Stomach (tissue), 9 donors: ENCODE results near the gene SIRT7. TPM values are rescaled to one million over a fixed set of nuclear protein-coding genes. Genes with fewer than 3 reads are reported as not detected.
A peak's percentile ranks its signal among the peaks of the same experiment; 100 is the strongest.

Experiments used
- DNase-seq, 2 donors: peaks; one replicate each; pipeline versions ENCODE4 v3.0.0 to v3.0.0-alpha.2; 2013 to 2019
- H3K27ac ChIP-seq, 5 donors: fragments of 200-600 bp in 4 of 5; sonication (generic) in 4 of 5; one replicate each; pipeline ENCODE4 v1.5.1; 2013 to 2019; ENCODE audit warnings: mild to moderate bottlenecking in 1 of 5, moderate library complexity in 1 of 5
- H3K27me3 ChIP-seq, 3 donors: fragments of 200-600 bp; sonication (generic); one replicate each; pipeline ENCODE4 v1.5.1; 2017 to 2019; ENCODE audit warnings: mixed run types in 1 of 3
- H3K36me3 ChIP-seq, 4 donors: fragments of 200-600 bp; sonication (generic); 1 replicate in 3 of 4; 2 replicates in 1 of 4; pipeline ENCODE4 v1.5.1; 2016 to 2019
- H3K4me1 ChIP-seq, 4 donors: fragments of 200-600 bp; sonication (generic); one replicate each; pipeline ENCODE4 v1.5.1; 2016 to 2019
- H3K4me3 ChIP-seq, 4 donors: fragments of 200-600 bp; sonication (generic) in 3 of 4; one replicate each; pipeline ENCODE4 v1.5.1; 2016 to 2019; ENCODE audit warnings: mild to moderate bottlenecking in 1 of 4
- H3K9me3 ChIP-seq, 4 donors: fragments of 200-600 bp; sonication (generic); one replicate each; pipeline ENCODE4 v1.5.1; 2016 to 2019
- EP300 ChIP-seq: sonication (generic); formaldehyde crosslinking; IDR thresholded peaks from one replicate; pipeline ENCODE4 v1.6.1; 2017; ENCODE audit warnings: antibody characterized with exemption
- POLR2A ChIP-seq, 4 donors: fragments of 450-650 bp; IDR thresholded peaks; one replicate each; pipeline ENCODE4 v1.6.1; 2016; ENCODE audit warnings: antibody characterized with exemption in 4 of 4, control low read depth in 2 of 4, mild to moderate bottlenecking in 1 of 4, moderate library complexity in 1 of 4
- POLR2AphosphoS5 ChIP-seq, 3 donors: sonication (generic); formaldehyde crosslinking; IDR thresholded peaks; one replicate each; pipeline ENCODE4 v1.6.1; 2016; ENCODE audit warnings: antibody characterized with exemption in 3 of 3
- WGBS, 5 donors: extraction: QIAGEN DNeasy Blood & Tissue Kit in 3 of 5; methylation state at CpG; one replicate each; pipeline versions ENCODE4 v1.1.5 to v1.1.7; 2013 to 2018; 5-methylcytosine and 5-hydroxymethylcytosine counted together
- intact Hi-C: fragments of 100-400 bp; cut with DNase I; formaldehyde crosslinking; loops from one replicate; pipeline ENCODE4 v1.15.1; 2023; ENCODE audit warnings: low total_unique reads
- polyA plus RNA-seq, 3 donors: library from polyadenylated mRNA; stranded (reverse); fragments of 200-250 nt; gene quantifications; one replicate each; pipeline ENCODE4 v1.2.3, GENCODE V29; 2013
- total RNA-seq, 5 donors: library from RNA; depleted of rRNA; stranded (reverse); fragments of >200 nt; gene quantifications; one replicate each; pipeline versions ENCODE4 v1.1.0 to v1.2.3, GENCODE V29; 2014 to 2016
- TF ChIP-seq, protein P1 (sequence below), 7 experiments: fragments of 450-650 bp in 4 of 7; fragments of 200-600 bp in 3 of 7; sonication (generic) in 3 of 7; IDR thresholded peaks; one replicate each; pipeline ENCODE4 v1.5.1; 2016 to 2019; ENCODE audit warnings: antibody characterized with exemption in 7 of 7, control low read depth in 2 of 7, mild to moderate bottlenecking in 1 of 7
- donor health status: healthy with polysubstance abuse.
- donor health status: Bipolar disorder and iron deficiency.
- donor health status: healthy.

The SIRT7 gene
- total and polyA plus RNA-seq, 8 donors: 18.2 to 128 (median 45.5) TPM

DNA sequence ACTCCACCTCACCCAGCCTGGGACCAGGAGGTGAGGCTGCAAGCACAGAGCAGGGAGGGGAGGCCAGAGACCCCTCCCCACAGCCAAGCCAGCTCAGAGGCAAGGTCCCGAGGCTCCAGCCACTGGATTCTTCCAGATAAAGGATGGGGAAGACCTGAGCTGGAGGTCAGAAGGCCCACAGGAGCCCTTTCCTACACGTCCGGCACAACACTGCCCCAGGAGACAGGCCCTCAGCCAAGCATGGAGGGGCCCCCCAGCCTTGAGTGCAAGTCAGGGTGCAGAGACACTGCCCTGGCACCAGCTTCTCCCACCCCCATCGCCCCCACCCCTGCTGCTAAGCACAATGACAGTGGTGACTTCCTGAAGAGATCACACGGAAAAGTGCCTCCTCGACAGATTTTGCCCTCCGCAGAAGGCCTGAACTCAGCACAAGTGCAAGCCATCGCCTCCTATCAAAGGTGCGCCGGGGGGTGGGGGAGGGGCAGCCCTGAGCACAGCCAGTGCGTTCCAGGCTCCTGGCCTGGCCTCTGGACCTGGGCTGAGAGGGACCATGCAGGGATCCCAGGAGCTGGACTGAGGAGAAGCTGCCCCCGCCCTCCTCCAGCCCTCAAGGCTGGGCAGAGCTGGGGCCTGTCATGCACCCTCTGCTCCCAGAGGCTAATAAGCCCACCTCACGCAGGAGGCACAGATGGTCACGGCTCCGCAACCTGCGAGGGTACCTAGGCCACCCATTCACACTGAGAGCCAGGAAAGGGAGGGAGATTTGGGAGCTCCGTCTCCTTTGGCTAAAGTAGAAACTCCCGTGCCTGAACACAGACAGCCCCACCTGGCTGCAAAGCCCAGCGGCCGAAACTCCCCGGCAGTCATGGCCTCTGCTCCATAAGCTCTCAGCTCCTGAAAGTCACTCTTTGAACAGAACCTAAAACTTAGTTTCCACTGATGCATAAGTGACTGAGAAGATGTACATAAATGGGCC, 6.9 kb upstream of the SIRT7 start:
- Histone ChIP-seq H3K27ac (peak overlapping the region; percentile 1 to 99 (median 98)), H3K36me3 (peaks cover 16 to 28% (median 26%) of the 10 kb centered on the region in 4 donors), H3K4me3 (peak overlapping the region in 2 of 4 donors; percentile 38 to 41), H3K27me3 (peaks cover 0 to 19% (median 6%) of the 10 kb centered on the region in 3 donors), H3K4me1 (peaks cover 53 to 82% (median 78%) of the 10 kb centered on the region in 4 donors), H3K9me3 (no peaks in the 10 kb centered on the region)
- intact Hi-C loops: no loop called here
- WGBS, 5 donors: 52 to 76% (median 54%) methylated on average over 6 to 21 of the region's 21 CpGs
- no peak for TF ChIP-seq POLR2AphosphoS5 (IDR thresholded peaks at IDR 0.05)
- TF ChIP-seq EP300: no peak
- no peak for TF ChIP-seq POLR2A (IDR thresholded peaks at IDR 0.05)
- TF ChIP-seq, protein P1, sequence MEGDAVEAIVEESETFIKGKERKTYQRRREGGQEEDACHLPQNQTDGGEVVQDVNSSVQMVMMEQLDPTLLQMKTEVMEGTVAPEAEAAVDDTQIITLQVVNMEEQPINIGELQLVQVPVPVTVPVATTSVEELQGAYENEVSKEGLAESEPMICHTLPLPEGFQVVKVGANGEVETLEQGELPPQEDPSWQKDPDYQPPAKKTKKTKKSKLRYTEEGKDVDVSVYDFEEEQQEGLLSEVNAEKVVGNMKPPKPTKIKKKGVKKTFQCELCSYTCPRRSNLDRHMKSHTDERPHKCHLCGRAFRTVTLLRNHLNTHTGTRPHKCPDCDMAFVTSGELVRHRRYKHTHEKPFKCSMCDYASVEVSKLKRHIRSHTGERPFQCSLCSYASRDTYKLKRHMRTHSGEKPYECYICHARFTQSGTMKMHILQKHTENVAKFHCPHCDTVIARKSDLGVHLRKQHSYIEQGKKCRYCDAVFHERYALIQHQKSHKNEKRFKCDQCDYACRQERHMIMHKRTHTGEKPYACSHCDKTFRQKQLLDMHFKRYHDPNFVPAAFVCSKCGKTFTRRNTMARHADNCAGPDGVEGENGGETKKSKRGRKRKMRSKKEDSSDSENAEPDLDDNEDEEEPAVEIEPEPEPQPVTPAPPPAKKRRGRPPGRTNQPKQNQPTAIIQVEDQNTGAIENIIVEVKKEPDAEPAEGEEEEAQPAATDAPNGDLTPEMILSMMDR (IDR thresholded peaks at IDR 0.05): no peak
- peak in 1 of 2 donors; percentile 72 for DNase-seq

DNA sequence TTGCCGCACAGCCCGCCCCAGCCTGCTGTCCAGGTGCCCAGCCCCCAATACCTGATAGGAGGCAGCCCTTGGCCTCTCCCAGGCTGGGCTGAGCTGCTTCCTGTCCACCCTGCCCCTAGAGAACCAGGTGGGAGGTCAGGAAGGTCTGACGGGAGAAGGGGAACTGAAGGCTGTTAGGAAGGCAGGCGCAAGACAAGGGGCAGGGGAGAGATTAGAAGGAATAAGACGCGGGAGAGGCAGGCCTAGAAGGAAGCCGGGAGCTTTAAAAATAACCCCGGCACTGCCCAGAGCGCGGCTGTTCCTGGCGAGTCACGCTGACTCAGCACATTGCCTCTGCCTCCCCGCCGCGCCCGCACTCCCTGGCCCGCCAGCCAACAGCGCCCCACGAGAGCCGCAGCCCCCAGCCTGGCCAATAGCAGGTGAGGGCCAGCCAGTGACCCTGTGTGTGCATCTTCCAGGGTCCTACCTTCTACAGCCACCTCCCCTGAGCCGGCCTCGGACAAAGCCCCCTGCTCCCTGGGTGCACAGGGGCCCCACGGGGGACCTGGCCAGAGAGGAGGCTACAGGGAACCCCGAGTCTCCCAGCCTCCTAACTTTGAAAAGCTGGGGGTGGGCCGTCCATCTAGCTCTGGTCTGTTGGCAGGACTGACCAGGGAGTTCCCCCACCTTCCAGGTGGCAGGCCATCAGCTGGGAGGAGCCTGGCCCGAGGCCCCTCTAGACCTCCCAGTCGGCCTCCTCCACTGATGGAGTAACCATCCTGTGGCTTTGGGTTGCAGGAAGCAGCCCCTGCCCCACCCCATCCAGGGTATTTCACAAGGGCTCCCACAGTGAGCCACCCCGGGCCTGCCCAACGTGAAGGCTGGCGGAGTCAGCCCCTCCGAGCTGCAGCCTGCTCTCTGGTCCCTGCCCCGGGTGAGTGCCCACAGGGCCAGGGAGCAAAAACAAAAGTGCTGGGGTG, 5.6 kb upstream of the SIRT7 start:
- Histone ChIP-seq H3K27me3 (peaks cover 0 to 6% (median under 1%) of the 10 kb centered on the region in 3 donors), H3K27ac (peak overlapping the region; percentile 77 to 99 (median 98)), H3K4me1 (peaks cover 62 to 91% (median 84%) of the 10 kb centered on the region in 4 donors), H3K9me3 (no peaks in the 10 kb centered on the region), H3K36me3 (peaks cover 23 to 39% (median 30%) of the 10 kb centered on the region in 4 donors), H3K4me3 (peak overlapping the region; percentile 28 to 41 (median 36))
- TF ChIP-seq, protein P1 (IDR thresholded peaks at IDR 0.05): no peak
- peak in 2 of 3 donors; percentile 59 to 64 for TF ChIP-seq POLR2AphosphoS5 (IDR thresholded peaks at IDR 0.05)
- intact Hi-C loops: no loop called here
- DNase-seq: peak; percentile 85 to 93
- 7 to 26% (median 21%) methylated on average over 14 to 32 of the region's 32 CpGs for WGBS, 5 donors

DNA sequence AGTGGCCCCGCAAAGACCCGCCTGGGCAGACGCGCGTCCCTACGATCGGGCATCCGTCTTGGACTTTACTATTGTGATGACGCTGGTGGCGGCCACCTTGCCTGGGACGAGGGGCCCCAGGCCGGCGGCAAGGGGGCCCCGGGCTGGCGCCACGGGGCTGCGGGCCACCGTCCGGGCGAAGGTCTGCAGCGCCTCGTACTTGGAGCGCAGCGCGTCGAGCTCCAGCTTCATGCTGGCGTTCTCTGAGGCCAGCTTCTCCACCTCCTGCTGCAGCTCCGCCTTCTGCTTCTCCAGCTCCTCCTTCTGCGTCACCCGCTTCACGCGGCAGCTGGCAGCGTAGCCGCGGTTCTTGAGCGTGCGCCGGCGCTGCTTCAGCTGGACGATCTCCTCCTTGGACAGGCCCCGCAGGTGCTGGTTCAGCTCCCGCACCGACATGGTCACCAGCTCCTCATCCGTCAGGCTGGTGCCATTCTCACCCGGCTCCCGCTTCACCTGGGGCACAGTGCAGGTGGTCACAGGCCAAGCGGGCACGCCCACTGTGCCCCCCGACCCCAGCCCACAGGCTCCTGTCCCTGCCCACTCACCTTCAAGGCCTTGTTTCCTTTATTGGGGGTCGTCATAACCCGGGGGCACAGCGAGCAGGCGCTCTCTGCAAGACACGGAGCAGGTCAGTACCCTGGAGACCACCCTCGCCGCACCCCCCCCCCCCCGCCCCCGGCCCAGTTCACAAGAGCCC, 4.8 kb upstream of the SIRT7 start:
- H3K27me3 ChIP-seq: no peaks in the 10 kb centered on the region
- peaks cover 23 to 39% (median 30%) of the 10 kb centered on the region in 4 donors for H3K36me3 ChIP-seq
- TF ChIP-seq POLR2A (IDR thresholded peaks at IDR 0.05): no peak
- TF ChIP-seq, protein P1 (IDR thresholded peaks at IDR 0.05): no peak
- TF ChIP-seq POLR2AphosphoS5 (IDR thresholded peaks at IDR 0.05): no peak
- TF ChIP-seq EP300: no peak
- peaks cover 59 to 89% (median 81%) of the 10 kb centered on the region in 4 donors for H3K4me1 ChIP-seq
- WGBS, 5 donors: 81 to 90% (median 88%) methylated on average over 42 to 58 of the region's 58 CpGs
- DNase-seq: no peak
- intact Hi-C loops: no loop called here
- H3K27ac ChIP-seq: peak overlapping the region; percentile 29 to 99 (median 98)
- H3K4me3 ChIP-seq: peak overlapping the region; percentile 28 to 41 (median 36)
- no peaks in the 10 kb centered on the region for H3K9me3 ChIP-seq
